ENCODE measurements around the gene GAB2. TPM values are rescaled to one million over a fixed set of nuclear protein-coding genes. Genes with fewer than 3 reads are reported as not detected.

GAB2 gene
- total RNA-seq, 1 donor from 2014 or later, result 6.6 TPM

DNA sequence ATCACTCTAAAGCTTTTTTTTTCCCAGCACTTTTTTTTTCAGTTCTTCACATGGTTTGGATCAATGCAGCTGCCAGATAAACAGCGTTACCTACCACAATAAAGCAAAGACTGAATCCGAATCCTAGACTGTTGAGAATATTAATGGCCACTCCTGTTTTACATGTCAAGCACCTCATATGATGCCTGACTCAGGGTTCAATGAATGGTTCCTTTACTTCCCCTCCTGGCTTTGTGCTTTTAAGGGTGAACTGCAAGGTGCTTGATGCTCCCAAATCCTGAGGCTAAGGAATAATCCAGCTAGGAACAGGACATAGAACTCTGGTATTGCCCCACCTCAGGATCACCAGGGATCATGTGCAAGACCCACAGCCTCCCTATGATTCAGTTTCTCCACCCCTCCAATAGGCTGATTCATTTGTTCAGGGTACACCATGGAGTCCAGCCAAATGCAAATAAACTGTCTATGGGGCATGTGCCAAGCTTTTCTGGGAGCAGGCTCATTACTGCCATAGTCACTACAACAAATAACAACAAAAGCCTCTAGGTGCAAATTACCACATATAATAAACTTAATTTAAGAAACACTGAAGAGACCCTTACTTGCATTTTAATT, 104.3 kb downstream of the GAB2 start:
- Histone ChIP-seq H3K36me3 (ENCODE audit: control insufficient read depth, insufficient read depth, low read length) (no peaks in the 10 kb centered on the region), H3K4me3 (ENCODE audit: low read depth, low read length) (no peak overlapping the region), H3K27me3 (ENCODE audit: control insufficient read depth, insufficient read depth, low read length) (peaks cover 3% of the 10 kb centered on the region)
- DNase-seq (ENCODE audit: low read depth), result peak; percentile 93
- TF ChIP-seq, protein P1, sequence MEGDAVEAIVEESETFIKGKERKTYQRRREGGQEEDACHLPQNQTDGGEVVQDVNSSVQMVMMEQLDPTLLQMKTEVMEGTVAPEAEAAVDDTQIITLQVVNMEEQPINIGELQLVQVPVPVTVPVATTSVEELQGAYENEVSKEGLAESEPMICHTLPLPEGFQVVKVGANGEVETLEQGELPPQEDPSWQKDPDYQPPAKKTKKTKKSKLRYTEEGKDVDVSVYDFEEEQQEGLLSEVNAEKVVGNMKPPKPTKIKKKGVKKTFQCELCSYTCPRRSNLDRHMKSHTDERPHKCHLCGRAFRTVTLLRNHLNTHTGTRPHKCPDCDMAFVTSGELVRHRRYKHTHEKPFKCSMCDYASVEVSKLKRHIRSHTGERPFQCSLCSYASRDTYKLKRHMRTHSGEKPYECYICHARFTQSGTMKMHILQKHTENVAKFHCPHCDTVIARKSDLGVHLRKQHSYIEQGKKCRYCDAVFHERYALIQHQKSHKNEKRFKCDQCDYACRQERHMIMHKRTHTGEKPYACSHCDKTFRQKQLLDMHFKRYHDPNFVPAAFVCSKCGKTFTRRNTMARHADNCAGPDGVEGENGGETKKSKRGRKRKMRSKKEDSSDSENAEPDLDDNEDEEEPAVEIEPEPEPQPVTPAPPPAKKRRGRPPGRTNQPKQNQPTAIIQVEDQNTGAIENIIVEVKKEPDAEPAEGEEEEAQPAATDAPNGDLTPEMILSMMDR (IDR thresholded peaks at IDR 0.05; ENCODE audit: insufficient read depth, low read length, severe bottlenecking), result no peak
- FAIRE-seq, result no peak

DNA sequence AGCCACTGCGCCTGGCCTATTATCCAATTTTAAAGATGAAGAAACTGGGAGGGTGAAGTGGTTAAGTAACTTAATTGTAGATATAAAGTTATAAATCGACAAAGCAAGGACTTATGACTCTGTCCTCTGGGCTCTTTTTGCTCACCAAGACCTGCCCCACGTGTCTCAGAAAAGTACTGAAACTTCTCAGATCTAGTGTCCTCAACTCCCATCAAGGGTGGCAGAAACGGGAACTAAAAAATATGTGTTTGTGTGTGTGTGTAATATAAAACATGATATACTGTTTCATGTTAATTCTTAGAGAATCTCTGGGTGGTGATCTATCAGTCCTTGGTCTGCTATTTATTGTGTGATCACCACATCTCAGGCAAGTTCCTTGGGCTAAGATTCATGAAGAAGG, 104.9 kb downstream of the GAB2 start:
- TF ChIP-seq, protein P1 (IDR thresholded peaks at IDR 0.05; ENCODE audit: insufficient read depth, low read length, severe bottlenecking), result no peak
- no peaks in the 10 kb centered on the region for H3K36me3 ChIP-seq (ENCODE audit: control insufficient read depth, insufficient read depth, low read length)
- peaks cover 3% of the 10 kb centered on the region for H3K27me3 ChIP-seq (ENCODE audit: control insufficient read depth, insufficient read depth, low read length)
- FAIRE-seq (no peak), DNase-seq (ENCODE audit: low read depth) (no peak)
- no peak overlapping the region for H3K4me3 ChIP-seq (ENCODE audit: low read depth, low read length)

DNA sequence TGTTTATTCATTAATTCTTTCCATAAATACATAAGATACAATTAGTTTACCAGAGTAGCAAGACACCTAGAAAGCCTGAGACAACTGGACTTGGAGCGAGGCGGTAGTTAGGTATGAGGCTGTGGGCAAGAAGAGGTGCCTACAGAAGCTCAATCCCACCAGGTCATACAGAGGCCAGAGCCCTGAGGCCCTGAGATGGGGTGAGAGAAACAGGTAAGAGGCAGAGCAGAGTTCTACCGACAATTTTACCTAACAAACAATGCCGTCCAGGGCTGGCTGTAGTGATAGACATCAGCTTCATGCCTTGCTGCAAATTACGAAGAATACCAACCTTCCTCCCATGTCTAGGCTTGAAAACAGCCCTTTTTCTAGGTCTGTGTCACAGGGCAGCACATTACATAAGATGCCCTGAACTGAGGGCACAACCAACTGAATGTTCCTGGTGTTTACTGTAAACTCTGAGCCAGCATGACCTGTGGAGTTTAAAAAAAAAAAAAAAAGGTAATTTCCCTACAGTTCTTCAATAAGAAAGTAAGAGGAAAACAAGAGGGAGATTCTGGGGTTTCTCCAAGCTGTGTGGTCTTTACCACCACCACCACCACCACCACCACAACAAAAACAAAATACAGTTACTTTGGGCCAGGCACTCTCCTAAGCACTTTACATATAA, 105.8 kb downstream of the GAB2 start:
- Histone ChIP-seq H3K27me3 (ENCODE audit: control insufficient read depth, insufficient read depth, low read length) (peaks cover 3% of the 10 kb centered on the region), H3K4me3 (ENCODE audit: low read depth, low read length) (no peak overlapping the region), H3K36me3 (ENCODE audit: control insufficient read depth, insufficient read depth, low read length) (no peaks in the 10 kb centered on the region)
- FAIRE-seq, result no peak
- TF ChIP-seq, protein P1 (IDR thresholded peaks at IDR 0.05; ENCODE audit: insufficient read depth, low read length, severe bottlenecking), result no peak
- DNase-seq (ENCODE audit: low read depth), result no peak

DNA sequence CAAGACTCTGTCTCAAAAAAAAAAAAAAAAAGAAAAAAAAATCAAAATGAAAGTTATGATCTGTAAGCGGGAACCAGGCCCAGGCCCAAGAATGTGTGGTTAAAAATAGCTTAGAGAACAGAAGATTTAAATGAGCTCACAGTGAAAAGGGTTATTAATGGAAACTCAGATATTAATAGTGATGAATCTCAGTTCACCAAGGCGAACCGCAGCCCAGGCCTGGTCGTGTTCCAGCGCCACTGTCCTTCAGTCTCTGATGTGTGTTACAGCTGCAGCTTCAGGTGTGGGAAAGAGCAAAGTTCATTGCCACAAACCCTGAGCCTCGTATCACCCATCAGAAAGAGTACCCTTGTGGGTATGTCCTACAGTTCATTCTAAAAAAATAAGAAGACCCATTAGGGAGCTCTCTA, 107.1 kb downstream of the GAB2 start:
- H3K36me3 ChIP-seq (ENCODE audit: control insufficient read depth, insufficient read depth, low read length), result no peaks in the 10 kb centered on the region
- peaks cover 3% of the 10 kb centered on the region for H3K27me3 ChIP-seq (ENCODE audit: control insufficient read depth, insufficient read depth, low read length)
- TF ChIP-seq, protein P1 (IDR thresholded peaks at IDR 0.05; ENCODE audit: insufficient read depth, low read length, severe bottlenecking), result no peak
- H3K4me3 ChIP-seq (ENCODE audit: low read depth, low read length), result no peak overlapping the region
- no peak for DNase-seq (ENCODE audit: low read depth)
- FAIRE-seq, result no peak

DNA sequence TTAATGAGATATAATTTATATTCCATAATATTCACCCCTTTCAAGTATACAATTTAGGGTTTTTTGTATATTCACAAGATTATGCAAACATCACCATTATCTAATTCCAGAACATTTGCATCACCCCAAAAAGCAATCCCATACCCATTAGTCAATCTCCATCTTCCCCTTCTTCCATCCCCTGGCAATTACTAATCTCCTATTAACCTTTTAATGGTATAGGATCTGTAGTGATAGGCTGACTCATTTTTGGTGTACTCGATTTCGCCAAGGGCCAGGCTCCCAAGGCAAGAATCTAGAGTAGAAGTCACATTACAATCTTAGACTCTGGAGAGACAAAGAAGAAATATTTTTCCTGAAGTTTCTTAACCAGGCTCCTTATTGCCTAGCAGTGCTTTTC, 113.4 kb downstream of the GAB2 start:
- H3K4me3 ChIP-seq (ENCODE audit: low read depth, low read length), result no peak overlapping the region
- FAIRE-seq (no peak), DNase-seq (ENCODE audit: low read depth) (no peak)
- no peaks in the 10 kb centered on the region for H3K27me3 ChIP-seq (ENCODE audit: control insufficient read depth, insufficient read depth, low read length)
- no peaks in the 10 kb centered on the region for H3K36me3 ChIP-seq (ENCODE audit: control insufficient read depth, insufficient read depth, low read length)
- TF ChIP-seq, protein P1 (IDR thresholded peaks at IDR 0.05; ENCODE audit: insufficient read depth, low read length, severe bottlenecking), result no peak
